GM21529 (cell line): ENCODE measurements around the gene EHBP1L1.
"Not testable (repeated sequence)": the region's sequence is repeated elsewhere in the genome, so short reads cannot be mapped to it uniquely, and the experiment has no call there.

Source experiments
- ATAC-seq: cut with Tn5 transposase; IDR thresholded peaks from one replicate; pipeline ENCODE4 v1.9.1; 2021; ENCODE audit not compliant: unreplicated experiment

The EHBP1L1 gene

GRCh38 chr11:65560555-65561418 lies 15.1 kb upstream of the EHBP1L1 start:
- ATAC-seq: no peak

- no peak for ATAC-seq
Measured at GRCh38 chr11:65562020-65562419, 13.8 kb upstream of the EHBP1L1 start.

GRCh38 chr11:65562788-65563187 lies 13.1 kb upstream of the EHBP1L1 start:
- ATAC-seq: no peak

- no peak for ATAC-seq
Measured at GRCh38 chr11:65563601-65564000, 12.3 kb upstream of the EHBP1L1 start.

GRCh38 chr11:65564879-65565559 lies 10.8 kb upstream of the EHBP1L1 start:
- not testable (repeated sequence) for ATAC-seq

- ATAC-seq: no peak
Measured at GRCh38 chr11:65565624-65566453, 10.0 kb upstream of the EHBP1L1 start.

GRCh38 chr11:65569164-65569972 lies 6.5 kb upstream of the EHBP1L1 start:
- ATAC-seq: peak; percentile 3

- peak; percentile 63 for ATAC-seq
Measured at GRCh38 chr11:65569973-65570918, 5.6 kb upstream of the EHBP1L1 start, which contains the start of gene ZNRD2. ZNRD2 (plus strand) TSS chr11:65570477; CDS start chr11:65570492, 15 bp downstream.

GRCh38 chr11:65571420-65571819 lies 4.4 kb upstream of the EHBP1L1 start:
- no peak for ATAC-seq

- ATAC-seq: no peak
Measured at GRCh38 chr11:65571940-65572339, 3.9 kb upstream of the EHBP1L1 start.

- ATAC-seq: no peak
Measured at GRCh38 chr11:65572356-65573051, 3.3 kb upstream of the EHBP1L1 start, which contains the start of gene FAM89B. FAM89B (plus strand) TSS chr11:65572538; CDS start chr11:65572670, 132 bp downstream.

- ATAC-seq: no peak
Measured at GRCh38 chr11:65573391-65574079, 2.3 kb upstream of the EHBP1L1 start.

- ATAC-seq: peak; percentile 26
Measured at GRCh38 chr11:65574109-65574810, 1.6 kb upstream of the EHBP1L1 start.

- ATAC-seq: no peak
Measured at GRCh38 chr11:65574811-65575567, 864 bp upstream of the EHBP1L1 start.

- no peak for ATAC-seq
Measured at GRCh38 chr11:65576232-65576866, 496 bp downstream of the EHBP1L1 start.
